HG03135 (cell line): ENCODE measurements around the gene CTAGE1.
"Not testable (repeated sequence)": the region's sequence is repeated elsewhere in the genome, so short reads cannot be mapped to it uniquely, and the experiment has no call there.

Experiments used
- ATAC-seq: cut with Tn5 transposase; IDR thresholded peaks from one replicate; pipeline ENCODE4 v1.9.1; 2021; ENCODE audit warnings: mild to moderate bottlenecking, moderate library complexity; ENCODE audit not compliant: unreplicated experiment

The CTAGE1 gene

DNA sequence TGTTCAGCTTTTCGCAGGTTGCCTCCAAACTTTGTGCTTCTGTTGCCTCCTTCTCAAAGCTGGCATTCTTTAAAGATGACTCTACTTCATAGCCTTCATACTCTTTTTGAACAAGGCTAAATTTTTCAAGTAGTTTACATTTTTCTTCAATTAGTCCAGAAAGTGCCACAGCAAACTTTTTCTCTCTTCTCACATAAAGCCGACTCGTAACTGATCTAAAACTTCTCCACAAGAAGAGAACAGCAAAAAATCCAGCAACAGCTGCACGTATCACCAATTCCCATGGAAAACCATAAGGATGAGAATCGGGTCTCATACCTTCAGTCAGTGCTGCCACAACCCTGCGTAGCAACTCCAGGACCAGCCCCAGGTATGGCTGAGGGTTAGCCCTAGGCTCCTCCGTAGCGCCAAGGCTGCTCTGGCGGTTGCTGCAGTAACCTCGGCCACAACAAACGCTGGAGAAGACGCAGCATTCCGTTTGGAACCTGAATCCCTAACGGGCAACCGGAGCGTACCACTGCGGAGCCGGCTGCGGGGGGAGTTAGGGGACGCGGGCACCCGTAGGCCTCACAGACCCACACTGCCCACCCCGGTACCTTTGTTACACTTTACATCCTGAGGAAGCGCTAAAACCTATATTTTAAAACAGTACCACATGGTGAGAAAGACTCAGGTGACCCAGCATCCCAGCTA lies at the start of gene CTAGE1:
TSS of gene CTAGE1 (minus strand) at position 420 of the 693 bp plus-strand sequence. CDS start at position 316, 104 bp downstream.
- ATAC-seq = no peak

DNA sequence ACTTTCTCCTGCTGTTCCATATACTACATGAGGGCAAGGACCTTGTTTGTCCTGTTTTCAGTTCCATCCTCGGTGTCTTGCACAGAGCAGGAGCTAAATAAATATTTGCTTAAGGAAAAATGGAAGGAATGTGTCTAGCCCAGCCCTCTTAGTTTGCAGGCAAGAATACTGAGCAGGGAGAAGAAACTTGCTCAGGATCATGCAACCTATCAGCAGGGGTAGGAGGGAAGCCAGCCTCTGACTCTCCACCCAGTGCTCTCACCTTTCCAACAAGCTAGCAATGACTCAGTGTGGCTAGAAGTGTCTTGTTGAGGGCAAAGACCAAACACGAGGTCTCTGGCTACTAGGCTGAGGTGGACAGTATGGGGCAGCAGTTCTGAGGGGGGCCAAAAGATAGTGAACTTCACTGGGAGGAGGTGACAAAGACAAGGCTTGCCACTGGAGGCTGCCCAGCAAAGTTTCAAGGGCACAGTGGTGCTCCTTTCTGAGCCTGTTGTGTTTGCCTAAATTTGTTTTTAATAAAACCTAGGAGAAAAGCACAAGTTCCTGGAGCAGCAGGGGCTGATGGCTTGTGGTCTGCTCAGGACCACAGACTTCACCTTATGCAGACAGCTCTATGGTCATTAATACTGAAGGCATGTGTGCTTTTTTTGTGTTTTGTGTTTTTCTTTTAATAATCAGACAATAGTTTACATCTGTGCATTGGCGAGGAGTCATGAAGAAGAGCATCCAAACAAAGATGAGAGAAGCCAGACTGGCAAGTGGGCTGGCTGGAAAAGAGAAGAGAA lies 49.1 kb upstream of the CTAGE1 start:
- no peak for ATAC-seq

DNA sequence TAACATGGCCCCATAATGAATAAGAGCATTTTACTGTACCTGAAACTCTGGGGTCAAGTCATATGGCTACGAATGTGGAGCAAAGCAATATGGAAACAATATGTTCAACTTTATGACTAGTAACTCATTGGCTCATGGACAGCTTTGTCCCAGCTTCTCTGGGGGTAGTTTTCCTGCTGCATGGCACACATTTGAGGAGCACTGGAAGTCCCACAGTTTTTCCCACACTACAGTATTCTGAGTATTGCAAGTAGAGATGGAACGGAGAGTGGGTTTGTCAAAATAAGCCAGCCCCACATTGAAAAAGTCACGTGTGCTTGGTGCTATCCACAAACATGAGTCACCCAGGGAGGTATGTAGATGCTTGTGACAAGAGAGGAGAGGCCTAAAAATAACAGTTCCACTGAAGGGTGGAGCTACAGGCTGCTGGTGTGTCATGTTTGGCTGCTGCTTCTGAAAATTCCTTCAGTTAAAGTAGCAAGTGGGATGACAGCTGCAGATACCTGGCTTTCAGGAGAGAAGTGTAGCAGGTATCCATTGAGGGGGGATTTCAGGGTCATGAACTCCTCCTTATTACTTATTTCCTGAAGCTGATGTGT lies 48.2 kb upstream of the CTAGE1 start:
- ATAC-seq = no peak

DNA sequence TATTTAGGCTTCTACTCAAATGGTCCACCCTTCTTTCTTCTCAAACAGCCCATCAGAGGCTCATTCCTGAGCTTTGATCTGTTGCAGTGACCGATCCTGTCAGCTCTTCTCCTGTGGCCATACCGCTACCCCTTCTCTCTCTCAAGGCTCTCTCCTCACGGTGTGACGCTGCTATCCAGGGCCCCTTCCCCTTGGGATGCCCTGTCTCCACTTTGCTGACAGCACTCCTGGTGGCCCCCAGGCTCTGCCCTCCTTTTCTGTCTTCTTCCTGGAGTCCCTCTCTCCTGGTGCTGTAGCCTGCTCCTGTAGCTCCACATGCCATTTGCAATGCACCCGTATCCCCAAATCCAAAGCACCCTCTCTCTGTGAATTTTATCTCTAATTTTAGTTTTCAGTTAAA lies 45.4 kb upstream of the CTAGE1 start:
- no peak for ATAC-seq

GRCh38 chr18:22459491-22459890 lies 41.8 kb upstream of the CTAGE1 start:
- ATAC-seq = no peak

- no peak for ATAC-seq
Observed at GRCh38 chr18:22457524-22457923, 39.8 kb upstream of the CTAGE1 start.

DNA sequence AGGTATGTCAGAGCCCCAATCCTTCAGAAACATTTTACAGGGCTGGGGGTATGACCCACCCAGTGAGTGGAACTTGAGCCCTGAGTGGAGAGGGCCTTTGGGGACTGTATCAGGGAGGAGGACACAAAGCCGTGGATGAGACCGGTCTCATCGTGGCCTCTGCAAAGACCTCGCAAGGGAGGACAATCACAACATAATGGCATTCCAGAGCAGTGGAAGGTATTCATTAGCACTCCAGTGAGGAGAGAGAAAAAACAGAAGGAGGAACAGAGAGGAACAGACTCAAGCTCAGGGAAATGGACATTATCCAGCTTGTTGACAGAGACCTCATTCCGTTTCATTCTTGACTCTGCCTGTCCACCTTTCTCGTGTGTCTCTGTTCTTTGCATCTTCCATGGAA lies 38.8 kb upstream of the CTAGE1 start:
- no peak for ATAC-seq

DNA sequence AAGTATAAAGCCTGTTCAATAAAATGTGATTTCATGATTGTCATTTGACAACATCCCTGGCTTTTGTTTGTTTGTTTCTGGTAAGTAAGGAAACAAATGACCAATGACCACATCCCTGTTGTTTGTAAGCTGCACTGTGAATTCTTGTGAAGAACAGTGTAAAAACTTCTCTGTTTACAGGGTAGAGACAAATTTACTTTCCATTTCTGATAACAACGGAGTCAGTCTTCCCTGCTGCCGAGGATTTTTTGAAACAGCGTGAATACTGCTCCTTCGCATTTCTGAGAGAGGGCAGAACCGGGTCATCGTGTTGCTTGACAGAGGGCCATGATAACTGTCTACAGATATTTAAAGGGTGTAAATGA lies 38.4 kb upstream of the CTAGE1 start:
- no peak for ATAC-seq

DNA sequence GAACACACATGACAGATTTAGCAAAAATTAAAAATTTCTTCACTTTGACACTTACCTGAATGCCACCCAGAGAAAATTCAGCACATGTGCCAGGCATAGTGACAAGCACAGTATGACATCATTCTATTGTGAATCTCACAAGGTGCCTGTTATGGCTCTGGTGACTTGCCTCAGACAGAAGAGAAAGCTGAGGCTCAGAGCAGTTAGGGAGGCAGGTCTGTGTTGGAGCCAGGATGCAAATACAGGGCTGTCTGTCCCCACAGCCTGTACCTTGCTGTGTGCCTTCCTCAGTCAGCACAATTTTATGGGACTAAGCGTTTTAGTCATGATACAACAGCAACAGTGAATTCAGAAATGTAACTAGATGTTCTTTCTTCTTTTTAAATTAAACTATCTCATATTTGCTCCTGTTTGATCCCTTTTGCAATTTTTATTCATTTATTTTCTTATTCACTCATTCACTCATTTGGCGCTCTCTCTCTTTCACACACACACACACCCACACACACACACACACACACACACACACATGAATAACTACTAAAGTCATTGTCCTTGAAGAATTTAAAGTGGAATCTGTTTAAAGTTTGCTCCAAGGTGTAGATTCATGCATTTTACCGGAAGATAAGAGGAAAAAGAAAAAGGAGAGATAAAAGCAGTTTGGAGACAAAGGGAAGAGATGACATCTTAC lies 37.9 kb upstream of the CTAGE1 start:
- no peak for ATAC-seq

DNA sequence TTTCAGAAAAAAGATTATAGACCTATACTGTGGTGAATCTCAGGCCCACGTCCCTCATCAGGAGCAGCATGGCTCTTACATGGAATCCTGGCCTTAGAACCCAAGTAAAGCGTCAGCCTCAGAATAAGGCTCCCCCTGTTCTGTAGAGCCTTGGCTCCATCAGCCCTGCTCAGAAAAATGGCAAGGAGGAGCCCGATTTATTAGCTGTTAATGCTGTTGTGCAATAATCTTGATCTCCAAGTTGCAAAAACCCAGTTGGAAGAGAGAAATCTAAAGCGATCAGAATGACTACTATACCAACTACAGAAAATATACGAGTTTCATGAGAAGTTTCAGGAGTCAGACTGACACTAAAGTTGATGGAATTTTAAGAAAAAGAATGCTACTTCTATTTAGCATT lies 35.6 kb upstream of the CTAGE1 start:
- ATAC-seq = no peak

- no peak for ATAC-seq
Observed at GRCh38 chr18:22452226-22452668, 34.5 kb upstream of the CTAGE1 start.

GRCh38 chr18:22451796-22452195 lies 34.1 kb upstream of the CTAGE1 start:
- no peak for ATAC-seq

DNA sequence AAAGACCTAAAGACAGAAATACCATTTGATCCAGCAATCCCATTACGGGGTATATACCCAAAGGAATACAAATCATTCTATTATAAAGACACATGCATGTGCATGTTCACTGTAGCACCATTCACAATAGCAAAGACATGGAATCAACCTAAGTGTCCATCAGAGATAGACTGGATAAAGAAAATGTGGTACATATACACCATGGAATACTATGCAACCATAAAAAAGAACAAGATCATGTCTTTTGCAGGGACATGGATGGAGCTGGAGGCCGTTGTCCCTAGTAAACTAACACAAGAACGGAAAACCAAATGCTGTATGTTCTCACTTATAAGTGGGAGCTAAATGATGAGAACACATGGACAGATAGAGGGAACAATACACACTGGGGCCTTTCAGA lies 33.1 kb upstream of the CTAGE1 start:
- ATAC-seq = not testable (repeated sequence)

DNA sequence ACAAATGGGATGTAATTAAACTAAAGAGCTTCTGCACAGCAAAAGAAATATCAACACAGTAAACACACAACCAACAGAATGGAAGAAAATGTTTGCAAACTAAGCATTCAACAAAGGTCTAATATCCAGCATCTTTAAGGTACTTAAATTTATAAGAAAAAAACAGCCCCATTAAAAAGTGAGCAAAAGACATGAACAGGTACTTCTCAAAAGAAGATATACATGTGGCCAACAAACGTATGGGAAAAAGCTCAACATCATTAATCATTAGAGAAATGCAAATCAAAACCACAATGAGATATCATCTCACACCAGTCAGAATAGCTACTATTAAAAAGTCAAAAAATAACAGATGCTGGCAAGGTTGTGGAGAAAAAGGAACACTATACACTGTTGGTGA lies 32.6 kb upstream of the CTAGE1 start:
- not testable (repeated sequence) for ATAC-seq

GRCh38 chr18:22449753-22450152 lies 32.0 kb upstream of the CTAGE1 start:
- ATAC-seq = not testable (repeated sequence)

GRCh38 chr18:22448238-22448637 lies 30.5 kb upstream of the CTAGE1 start:
- ATAC-seq = no peak

- ATAC-seq = no peak
Observed at GRCh38 chr18:22447792-22448191, 30.1 kb upstream of the CTAGE1 start.

GRCh38 chr18:22446911-22447310 lies 29.2 kb upstream of the CTAGE1 start:
- ATAC-seq = no peak

DNA sequence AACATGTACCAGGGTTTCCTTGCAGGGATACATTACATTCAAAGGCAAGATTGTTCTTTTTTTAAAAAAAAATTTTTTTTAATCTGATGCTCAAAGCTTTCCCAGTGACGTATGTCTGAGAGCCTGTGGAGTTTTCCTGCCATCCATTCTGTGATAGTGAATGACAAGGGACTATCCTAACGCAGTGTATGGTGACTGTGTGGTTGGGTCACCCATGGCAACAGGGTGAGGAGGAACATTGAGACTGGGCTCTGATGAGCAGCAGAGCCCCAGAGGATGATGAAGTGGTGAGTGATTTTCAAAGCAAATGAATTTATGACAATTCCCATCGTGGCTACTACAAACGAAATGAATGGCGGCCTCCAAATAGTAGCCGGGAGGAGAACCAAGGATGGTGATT lies 28.6 kb upstream of the CTAGE1 start:
- ATAC-seq = no peak

- no peak for ATAC-seq
Observed at GRCh38 chr18:22441638-22442037, 23.9 kb upstream of the CTAGE1 start.

GRCh38 chr18:22439447-22439846 lies 21.7 kb upstream of the CTAGE1 start:
- no peak for ATAC-seq
